PC-3 (cell line): Measurements from ENCODE around the gene ADORA1. TPM values are rescaled to one million over a fixed set of nuclear protein-coding genes. Genes with fewer than 3 reads are reported as not detected.

Experiments
- ATAC-seq: fragments of 200-7000 bp; cut with Tn5 transposase; 2 replicates; pipeline ENCODE4 v1.9.1; 2020; ENCODE audit warnings: mild to moderate bottlenecking, moderate library complexity
- BruUV-seq: library from RNA; stranded (reverse); fragments of 400-500 nt; replicated peaks from 2 replicates; lab custom pipeline; 2021; lab: Mats Ljungman, UMichigan
- CTCF ChIA-PET: fragments of 300-600 bp; sonication (Branson Sonifier 250); formaldehyde crosslinking; loops from one replicate; lab custom pipeline; 2022; ENCODE audit warnings: antibody characterized with exemption; lab: Charles Lee
- POLR2A ChIA-PET: fragments of 300-600 bp; sonication (Branson Sonifier 250); formaldehyde crosslinking; loops from one replicate; lab custom pipeline; 2022; ENCODE audit warnings: antibody characterized with exemption; ENCODE audit not compliant: unreplicated experiment; lab: Charles Lee
- DNase-seq: peaks from one replicate; pipeline ENCODE4 v3.0.0-alpha.2; 2015
- H2AFZ ChIP-seq: fragments of 300-600 bp; sonication (generic); 2 replicates; pipeline ENCODE4 v1.6.0; 2016; ENCODE audit warnings: antibody characterized with exemption, low read length
- H3F3A ChIP-seq: fragments of 300-600 bp; sonication (generic); one replicate; pipeline ENCODE4 v1.6.0; 2017; ENCODE audit warnings: antibody characterized with exemption, low read length, control low read depth, mild to moderate bottlenecking; ENCODE audit not compliant: unreplicated experiment
- H3K27ac ChIP-seq: fragments of 300-600 bp; sonication (generic); 2 replicates; pipeline ENCODE4 v1.5.1; 2016; ENCODE audit warnings: mild to moderate bottlenecking, low read length
- H3K27me3 ChIP-seq: fragments of 300-600 bp; sonication (generic); 2 replicates; pipeline ENCODE4 v1.6.1; 2016; ENCODE audit warnings: low read length, mixed read lengths
- H3K36me3 ChIP-seq: fragments of 300-600 bp; sonication (generic); 2 replicates; pipeline ENCODE4 v1.6.1; 2016; ENCODE audit warnings: low read depth, mixed run types, low read length, mixed read lengths
- H3K4me1 ChIP-seq: fragments of 300-600 bp; sonication (generic); 2 replicates; pipeline ENCODE4 v1.5.1; 2016; ENCODE audit warnings: low read length; ENCODE audit not compliant: insufficient read depth
- H3K4me2 ChIP-seq: fragments of 300-600 bp; sonication (generic); 2 replicates; pipeline ENCODE4 v1.6.0; 2016; ENCODE audit warnings: low read length
- H3K4me3 ChIP-seq: fragments of 300-600 bp; sonication (generic); 2 replicates; pipeline ENCODE4 v1.5.1; 2016; ENCODE audit warnings: mild to moderate bottlenecking, low read length, mixed read lengths
- H3K79me2 ChIP-seq: fragments of 300-600 bp; sonication (generic); 2 replicates; pipeline ENCODE4 v1.6.1; 2017; ENCODE audit warnings: low read length, mixed read lengths
- H3K9ac ChIP-seq: fragments of 300-600 bp; sonication (generic); 2 replicates; pipeline ENCODE4 v1.6.0; 2016; ENCODE audit warnings: mild to moderate bottlenecking, low read length
- H3K9me2 ChIP-seq: fragments of 300-600 bp; sonication (generic); replicated peaks from 2 replicates; pipeline ENCODE4 v1.6.1; 2016; ENCODE audit warnings: mixed run types, low read length, mixed read lengths
- H3K9me3 ChIP-seq: fragments of 300-600 bp; sonication (generic); 2 replicates; pipeline ENCODE4 v1.6.1; 2016; ENCODE audit warnings: low read length, mixed read lengths
- H4K20me1 ChIP-seq: fragments of 300-600 bp; sonication (generic); 2 replicates; pipeline ENCODE4 v1.6.1; 2016; ENCODE audit warnings: low read length, mixed read lengths
- EZH2 ChIP-seq: fragments of 300-600 bp; sonication (generic); IDR thresholded peaks from one replicate; pipeline ENCODE4 v1.6.1; 2017; ENCODE audit warnings: antibody characterized with exemption, mild to moderate bottlenecking, low read length; ENCODE audit not compliant: unreplicated experiment
- EZH2phosphoT487 ChIP-seq: fragments of 300-600 bp; sonication (generic); IDR thresholded peaks from 2 replicates; pipeline ENCODE4 v1.6.1; 2018; ENCODE audit warnings: mild to moderate bottlenecking, antibody characterized with exemption, low read length, borderline replicate concordance
- intact Hi-C: fragments of 100-400 bp; cut with micrococcal nuclease; formaldehyde crosslinking; loops from 2 replicates; pipeline ENCODE4 v1.9.0; 2023
- total RNA-seq: library from RNA; depleted of rRNA; stranded (reverse); fragments of >200 nt; gene quantifications from 2 replicates; pipeline ENCODE4 v1.2.3, GENCODE V29; 2014
- TF ChIP-seq, protein P1 (sequence below): fragments of 300-600 bp; sonication (generic); conservative IDR thresholded peaks from 2 replicates; pipeline ENCODE4 v1.5.1; 2017; ENCODE audit warnings: antibody characterized with exemption, low read depth, mild to moderate bottlenecking, low read length

ADORA1 gene
- total RNA-seq, 1 experiment from 2014 or later: 1.4 TPM

DNA sequence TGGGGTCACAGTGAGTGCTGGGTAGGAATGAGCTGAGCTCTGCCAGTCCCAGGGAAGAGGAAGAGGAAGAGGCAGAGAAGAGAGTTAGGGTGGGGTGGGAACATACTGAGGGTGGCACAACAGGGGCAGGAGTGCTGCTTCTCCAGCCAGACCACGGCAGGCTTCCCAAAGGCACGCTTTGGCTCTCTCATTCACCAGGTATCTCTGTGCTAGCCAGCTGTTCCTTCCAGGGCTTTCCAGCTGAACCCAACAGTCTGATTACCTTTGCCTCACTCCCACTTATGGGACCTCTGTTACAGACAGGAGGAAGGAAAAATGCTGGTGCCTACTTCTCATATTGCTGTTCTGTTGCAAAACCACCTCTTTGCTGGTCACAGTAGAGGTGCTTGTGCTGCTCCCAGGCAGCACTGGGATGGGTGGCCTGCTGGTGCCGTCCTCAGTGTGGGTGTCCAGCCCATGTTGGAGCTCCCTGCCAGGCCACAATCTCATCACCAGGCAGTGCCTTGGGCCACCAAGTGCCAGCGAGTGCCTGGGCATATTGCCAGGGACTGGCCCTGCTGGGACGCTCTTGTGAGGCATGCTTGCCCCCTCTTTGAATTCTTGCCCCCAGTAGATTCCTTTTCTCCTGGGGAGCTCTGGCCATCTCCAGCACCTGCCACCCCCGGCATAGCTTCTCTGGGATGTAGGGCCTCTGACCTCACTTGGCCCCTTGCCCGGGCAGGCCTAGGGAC lies 2.1 kb downstream of the ADORA1 start:
- POLR2A ChIA-PET: no interaction called here
- H3K4me2 ChIP-seq: no peak overlapping the region
- DNase-seq (no peak), ATAC-seq (no peak)
- intact Hi-C loops: loop anchor here (5.0 kb wide), 1 partner anchor 92 kb away; no protein-coding TSS in a partner anchor
- H3K79me2 ChIP-seq: no peaks in the 10 kb centered on the region
- no peaks in the 10 kb centered on the region for H3K36me3 ChIP-seq
- no peak overlapping the region for H3K27ac ChIP-seq
- CTCF ChIA-PET: no interaction called here
- no peaks in the 10 kb centered on the region for H3K9me2 ChIP-seq
- H3K9me3 ChIP-seq: no peaks in the 10 kb centered on the region
- no peaks in the 10 kb centered on the region for H4K20me1 ChIP-seq
- TF ChIP-seq EZH2phosphoT487 (no peak), EZH2 (no peak)
- TF ChIP-seq, protein P1, sequence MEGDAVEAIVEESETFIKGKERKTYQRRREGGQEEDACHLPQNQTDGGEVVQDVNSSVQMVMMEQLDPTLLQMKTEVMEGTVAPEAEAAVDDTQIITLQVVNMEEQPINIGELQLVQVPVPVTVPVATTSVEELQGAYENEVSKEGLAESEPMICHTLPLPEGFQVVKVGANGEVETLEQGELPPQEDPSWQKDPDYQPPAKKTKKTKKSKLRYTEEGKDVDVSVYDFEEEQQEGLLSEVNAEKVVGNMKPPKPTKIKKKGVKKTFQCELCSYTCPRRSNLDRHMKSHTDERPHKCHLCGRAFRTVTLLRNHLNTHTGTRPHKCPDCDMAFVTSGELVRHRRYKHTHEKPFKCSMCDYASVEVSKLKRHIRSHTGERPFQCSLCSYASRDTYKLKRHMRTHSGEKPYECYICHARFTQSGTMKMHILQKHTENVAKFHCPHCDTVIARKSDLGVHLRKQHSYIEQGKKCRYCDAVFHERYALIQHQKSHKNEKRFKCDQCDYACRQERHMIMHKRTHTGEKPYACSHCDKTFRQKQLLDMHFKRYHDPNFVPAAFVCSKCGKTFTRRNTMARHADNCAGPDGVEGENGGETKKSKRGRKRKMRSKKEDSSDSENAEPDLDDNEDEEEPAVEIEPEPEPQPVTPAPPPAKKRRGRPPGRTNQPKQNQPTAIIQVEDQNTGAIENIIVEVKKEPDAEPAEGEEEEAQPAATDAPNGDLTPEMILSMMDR: no peak
- H3K27me3 ChIP-seq: peaks cover 24% of the 10 kb centered on the region
- H3K9ac ChIP-seq: no peak overlapping the region
- H3F3A ChIP-seq: no peaks in the 10 kb centered on the region
- no peak overlapping the region for H2AFZ ChIP-seq
- H3K4me1 ChIP-seq: no peaks in the 10 kb centered on the region
- no peak overlapping the region for H3K4me3 ChIP-seq
- BruUV-seq: no TSS peak

DNA sequence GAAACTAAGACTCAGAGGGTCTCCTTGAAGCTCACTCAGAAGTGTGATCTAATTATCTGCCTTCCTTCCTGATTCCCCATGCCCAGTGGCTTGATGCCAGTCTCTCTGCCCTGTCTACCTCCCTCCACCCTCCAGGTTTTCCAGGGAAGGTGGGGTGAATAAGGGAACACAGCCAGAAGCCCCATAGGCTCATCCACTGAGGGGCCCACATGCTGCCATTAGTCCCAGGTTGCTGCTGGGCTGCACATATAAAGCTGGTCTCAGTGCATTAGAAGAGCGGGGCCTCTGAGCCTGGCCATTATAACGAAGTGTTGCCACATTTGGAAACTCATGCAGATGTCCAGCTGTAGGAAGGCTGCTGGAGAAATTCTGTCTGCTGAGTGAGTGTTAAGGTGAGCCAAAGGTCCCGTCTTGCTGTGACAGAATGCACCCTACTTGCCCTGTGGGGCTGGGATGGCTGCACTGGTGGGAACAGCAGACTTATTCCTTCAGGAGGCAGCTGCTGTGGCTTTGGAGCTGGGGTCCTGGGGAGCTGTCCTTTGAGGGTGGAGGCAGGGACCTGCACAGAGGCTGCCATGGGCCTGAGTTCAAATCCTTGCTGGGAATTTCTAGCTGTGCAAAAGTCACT lies 2.9 kb downstream of the ADORA1 start:
- intact Hi-C loops: no loop called here
- Histone ChIP-seq H3K9ac (no peak overlapping the region), H3K9me2 (no peaks in the 10 kb centered on the region), H2AFZ (no peak overlapping the region), H3K79me2 (no peaks in the 10 kb centered on the region), H3K27ac (no peak overlapping the region), H3K27me3 (peaks cover 24% of the 10 kb centered on the region), H4K20me1 (no peaks in the 10 kb centered on the region), H3K4me1 (0 out of 2 replicates have a peak, but pooled peaks cover under 1% of the 10 kb centered on the region), H3K36me3 (no peaks in the 10 kb centered on the region), H3K4me3 (no peak overlapping the region), H3F3A (no peaks in the 10 kb centered on the region), H3K4me2 (no peak overlapping the region), H3K9me3 (no peaks in the 10 kb centered on the region)
- DNase-seq (no peak), ATAC-seq (no peak)
- CTCF ChIA-PET: no interaction called here
- POLR2A ChIA-PET: no interaction called here
- TF ChIP-seq EZH2phosphoT487 (no peak), EZH2 (no peak)
- TF ChIP-seq, protein P1: no peak
- no TSS peak for BruUV-seq
